HuH-7 (cell line): ENCODE results near the gene HTRA2.
"Not testable (repeated sequence)": the region's sequence is repeated elsewhere in the genome, so short reads cannot be mapped to it uniquely, and the experiment has no call there.

Source experiments
- DNase-seq: peaks from one replicate; pipeline ENCODE4 v3.0.0; 2011; ENCODE audit warnings: low spot score

HTRA2 gene

DNA sequence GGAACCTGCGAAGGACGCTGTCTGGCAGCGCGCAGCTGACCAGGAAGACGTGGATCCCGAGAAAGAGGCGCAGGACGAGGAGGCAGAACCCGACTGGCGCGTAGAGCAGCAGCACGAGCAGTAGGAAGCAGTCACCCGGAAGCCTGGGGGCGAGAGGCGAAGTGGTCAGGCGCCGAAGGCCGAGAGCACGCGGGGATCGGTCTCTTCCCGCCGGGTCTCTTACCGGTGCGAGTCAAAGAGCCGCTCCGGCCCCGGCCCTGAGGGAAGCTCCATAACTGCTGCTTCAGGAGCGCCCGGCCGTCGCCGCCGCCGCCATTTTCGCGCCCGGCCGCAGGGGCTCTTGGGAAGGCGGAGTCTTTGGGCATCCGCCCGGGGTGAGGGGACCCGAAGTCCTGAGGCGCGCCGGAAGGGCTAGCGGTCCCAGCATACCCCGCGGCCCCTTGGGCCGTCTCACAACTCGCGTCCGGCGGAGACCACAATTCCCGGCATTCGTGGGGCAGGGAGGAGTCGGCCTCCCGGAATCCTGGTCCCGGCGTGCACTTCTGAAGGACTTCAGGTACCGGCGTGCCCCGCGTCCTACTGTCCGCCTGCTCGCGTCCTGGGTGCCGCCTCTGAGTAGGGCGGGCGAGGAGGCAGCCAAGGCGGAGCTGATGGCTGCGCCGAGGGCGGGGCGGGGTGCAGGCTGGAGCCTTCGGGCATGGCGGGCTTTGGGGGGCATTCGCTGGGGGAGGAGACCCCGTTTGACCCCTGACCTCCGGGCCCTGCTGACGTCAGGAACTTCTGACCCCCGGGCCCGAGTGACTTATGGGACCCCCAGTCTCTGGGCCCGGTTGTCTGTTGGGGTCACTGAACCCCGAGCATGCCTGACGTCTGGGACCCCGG, at the start of gene HTRA2, which contains the start of gene AUP1:
HTRA2 (plus strand) TSS at position 577 of the 882 bp plus-strand sequence; CDS start at position 651, 74 bp downstream.
AUP1 (minus strand) TSS at position 350 of the 882 bp plus-strand sequence; CDS start at position 273, 77 bp downstream.
- DNase-seq = peak; percentile 98

DNA sequence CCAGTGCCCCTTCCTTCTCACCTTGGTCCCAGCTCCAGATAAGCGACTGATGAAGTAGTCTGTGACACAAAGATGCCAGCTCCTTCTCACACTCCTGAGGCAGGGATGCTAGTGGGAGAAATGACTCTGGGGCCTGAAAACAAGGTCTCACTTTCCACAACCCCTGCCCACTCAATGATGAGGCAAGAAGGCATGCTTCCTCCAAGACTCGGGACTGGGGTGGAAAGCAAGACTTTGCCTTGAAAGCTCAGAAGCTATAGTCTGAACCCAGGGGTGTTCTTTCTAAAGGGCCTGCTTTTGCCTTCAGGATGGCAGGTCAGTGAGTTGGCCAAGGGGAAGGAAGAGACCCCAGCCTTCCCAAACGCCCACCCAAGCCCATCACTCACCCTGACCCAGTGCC, 48.3 kb upstream of the HTRA2 start:
- no peak for DNase-seq

DNA sequence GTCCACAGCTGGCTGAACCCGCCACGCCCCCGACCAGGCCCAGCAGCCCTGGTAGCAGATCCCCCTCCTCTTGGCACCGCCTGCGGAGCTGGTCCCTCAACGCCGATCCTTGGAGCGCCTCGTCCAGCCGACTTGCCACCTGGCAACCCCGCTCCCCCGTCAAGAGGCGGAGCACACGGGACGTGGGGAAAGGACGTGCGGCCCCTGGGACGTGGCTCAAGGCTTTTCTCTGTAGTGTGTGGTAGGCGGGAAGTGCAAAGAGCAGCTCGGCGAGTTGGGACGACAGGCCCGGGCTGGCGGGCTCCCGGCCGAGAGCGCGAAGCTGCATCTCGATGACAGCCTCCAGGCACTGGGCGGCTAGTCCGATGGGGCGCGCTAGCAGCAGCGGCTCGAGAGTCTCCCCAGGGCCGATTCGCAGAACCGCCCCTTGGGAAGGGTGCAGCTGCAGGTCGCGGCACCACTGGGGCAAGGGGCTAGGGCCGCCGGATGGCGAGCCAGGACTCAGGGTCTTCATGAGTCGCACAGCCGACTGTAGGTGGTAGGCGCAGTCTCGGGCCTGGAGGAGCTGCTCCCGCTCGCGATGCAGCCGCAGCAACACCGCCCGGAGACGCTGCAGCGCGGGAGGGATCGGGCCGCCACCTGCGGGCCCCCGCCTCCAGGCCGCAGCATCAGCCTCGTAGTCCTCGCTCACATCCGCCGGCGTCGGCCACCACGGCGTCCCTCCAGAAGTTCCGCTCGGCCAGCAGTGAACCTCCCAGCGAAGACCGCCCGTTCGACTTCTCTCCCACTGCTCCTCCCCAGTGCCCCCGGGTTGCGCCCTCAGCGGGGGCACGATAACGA, 47.6 kb upstream of the HTRA2 start:
- no peak for DNase-seq

DNA sequence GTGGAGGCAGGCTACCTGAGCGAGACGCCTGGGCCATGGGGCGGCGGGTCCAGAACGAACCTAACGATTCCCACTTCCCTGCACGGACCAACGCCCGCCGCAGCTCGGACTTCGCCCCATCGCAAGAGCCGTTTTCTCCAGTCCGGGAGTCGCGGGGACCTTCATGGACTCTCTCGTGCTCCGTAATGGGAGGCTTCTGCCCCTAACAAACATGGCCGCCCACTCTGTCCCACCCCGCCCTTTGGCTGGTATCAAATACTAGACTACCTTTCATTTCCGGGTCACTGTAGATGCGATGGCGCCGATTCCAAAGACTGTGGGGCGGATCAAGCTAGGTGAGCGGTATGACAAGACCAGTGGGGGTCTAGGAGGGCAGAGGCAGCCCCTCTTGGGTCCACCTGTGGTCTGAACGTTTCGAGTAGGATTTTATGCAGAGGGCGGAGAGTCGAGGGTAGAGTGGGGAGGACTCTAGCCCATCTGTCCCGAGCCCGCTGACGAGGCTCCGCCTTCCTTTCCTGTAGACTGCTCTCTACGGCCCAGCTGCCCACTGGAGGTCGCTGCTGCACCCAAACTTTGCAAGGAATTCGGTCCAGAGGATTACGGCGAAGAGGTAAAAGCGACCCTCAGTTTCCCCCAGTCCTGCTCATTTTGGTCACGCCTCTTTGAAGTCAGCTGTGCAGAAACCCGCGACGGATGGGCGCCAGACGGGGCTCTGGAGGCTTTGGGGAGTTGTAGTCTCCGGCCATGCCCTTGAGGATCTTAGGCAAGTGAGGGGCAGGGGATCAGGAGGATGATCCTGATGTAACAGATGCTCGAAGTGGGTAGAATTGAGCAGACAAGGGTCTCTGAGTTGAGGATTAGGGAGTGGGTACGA, 46.7 kb upstream of the HTRA2 start, which contains the start of the genes CCDC142 and TTC31:
CCDC142 (minus strand) TSS at position 198 of the 874 bp plus-strand sequence; CDS start at position 37, 161 bp downstream.
TTC31 (plus strand) TSS at position 281 of the 874 bp plus-strand sequence; CDS start at position 296, 15 bp downstream.
- DNase-seq = peak; percentile 79

DNA sequence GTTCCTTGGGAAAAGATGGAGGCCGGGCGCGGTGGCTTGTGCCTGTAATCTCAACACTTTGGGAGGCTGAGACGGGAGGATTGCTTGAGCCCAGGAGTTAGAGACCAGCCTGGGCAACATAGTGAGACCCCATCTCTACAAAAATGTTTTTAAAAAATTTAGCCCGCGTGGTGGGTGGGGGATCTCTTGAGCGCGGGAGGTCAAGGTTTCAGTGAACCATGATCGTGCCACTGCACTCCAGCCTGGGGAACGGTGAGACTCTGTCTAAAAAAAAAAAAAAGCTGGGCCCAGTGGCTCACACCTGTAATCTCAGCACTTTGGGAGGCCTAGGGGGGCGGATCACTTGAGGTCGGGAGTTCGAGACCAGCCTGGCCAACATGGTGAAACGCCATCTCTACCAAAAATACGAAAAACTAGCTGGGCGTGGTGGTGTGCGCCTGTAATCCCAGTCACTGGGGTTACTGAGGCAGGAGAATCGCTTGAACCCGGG, 46.0 kb upstream of the HTRA2 start:
- DNase-seq = not testable (repeated sequence)

DNA sequence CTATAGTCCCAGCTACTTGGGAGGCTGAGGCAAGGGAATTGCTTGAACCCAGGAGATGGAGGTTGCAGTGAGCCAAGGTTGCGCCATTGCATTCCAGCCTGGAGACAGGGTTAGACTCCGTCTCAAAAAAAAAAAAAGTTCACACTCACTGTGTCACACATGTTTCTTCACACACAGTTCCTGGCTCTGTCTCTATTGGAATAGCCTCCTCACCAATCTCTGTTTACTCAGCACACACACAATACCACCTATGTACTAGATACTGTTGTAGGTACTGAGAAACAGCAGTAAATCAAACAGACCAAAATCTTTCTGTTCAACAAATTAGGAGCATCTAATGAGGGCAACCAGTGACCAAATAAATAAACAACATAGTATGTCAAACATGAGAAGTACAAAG, 43.6 kb upstream of the HTRA2 start:
- no peak for DNase-seq

DNA sequence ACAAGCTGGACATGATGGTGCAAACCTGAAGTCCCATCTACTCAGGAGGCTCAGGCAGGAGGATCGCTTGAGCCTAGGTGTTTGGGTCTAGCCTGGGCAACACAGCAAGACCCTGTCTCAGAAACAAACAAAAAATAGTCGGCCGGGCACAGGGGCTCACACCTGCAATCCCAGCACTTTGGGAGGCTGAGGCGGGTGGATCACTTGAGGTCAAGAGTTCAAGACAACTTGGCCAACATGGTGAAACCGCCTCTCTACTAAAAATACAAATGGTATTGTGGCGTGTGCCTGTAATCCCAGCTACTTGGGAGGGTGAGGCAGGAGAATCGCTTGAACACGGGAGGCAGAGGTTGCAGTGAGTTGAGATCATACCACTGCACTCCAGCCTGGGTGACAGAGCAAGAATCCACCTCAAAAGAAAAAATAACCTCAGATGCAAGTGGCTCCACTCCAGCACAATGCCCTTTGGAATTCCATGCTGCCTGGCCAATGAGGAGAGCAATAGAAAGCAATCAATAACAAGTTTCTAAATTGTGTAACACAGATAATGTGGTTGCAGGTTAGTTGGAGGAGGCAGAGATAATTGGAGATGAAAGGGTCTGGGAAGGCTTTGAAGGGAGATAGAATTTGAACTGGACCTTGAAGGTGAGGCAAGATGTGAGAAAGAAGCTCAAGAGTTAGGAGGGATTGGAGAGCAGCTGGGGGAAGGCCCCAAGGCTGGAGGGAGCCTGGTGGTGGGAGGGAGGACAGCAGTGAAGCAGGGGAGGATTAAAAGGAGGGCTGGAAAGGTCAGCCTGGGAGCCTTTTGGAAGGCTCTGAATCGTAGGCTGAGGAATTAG, 40.9 kb upstream of the HTRA2 start:
- DNase-seq = no peak

DNA sequence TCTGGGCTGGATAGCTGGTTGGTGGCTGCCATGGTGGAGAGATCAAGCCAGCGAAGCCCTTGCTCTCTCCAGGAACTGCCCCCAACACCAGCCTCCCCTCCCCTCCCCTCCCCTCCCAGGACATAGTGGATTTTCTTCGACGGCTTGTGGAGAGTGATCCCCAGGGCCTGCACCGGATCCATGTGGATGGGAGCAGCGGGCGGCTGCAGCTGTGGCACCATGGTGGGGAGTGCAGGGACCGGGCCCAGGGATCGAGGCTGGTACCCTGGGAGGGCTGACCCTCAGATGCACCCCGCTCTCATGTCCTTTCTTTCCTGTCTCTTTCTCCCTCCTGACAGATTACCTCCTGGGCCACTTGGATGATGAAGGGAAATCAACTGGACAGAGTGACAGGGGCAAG, 39.8 kb upstream of the HTRA2 start:
- no peak for DNase-seq

DNA sequence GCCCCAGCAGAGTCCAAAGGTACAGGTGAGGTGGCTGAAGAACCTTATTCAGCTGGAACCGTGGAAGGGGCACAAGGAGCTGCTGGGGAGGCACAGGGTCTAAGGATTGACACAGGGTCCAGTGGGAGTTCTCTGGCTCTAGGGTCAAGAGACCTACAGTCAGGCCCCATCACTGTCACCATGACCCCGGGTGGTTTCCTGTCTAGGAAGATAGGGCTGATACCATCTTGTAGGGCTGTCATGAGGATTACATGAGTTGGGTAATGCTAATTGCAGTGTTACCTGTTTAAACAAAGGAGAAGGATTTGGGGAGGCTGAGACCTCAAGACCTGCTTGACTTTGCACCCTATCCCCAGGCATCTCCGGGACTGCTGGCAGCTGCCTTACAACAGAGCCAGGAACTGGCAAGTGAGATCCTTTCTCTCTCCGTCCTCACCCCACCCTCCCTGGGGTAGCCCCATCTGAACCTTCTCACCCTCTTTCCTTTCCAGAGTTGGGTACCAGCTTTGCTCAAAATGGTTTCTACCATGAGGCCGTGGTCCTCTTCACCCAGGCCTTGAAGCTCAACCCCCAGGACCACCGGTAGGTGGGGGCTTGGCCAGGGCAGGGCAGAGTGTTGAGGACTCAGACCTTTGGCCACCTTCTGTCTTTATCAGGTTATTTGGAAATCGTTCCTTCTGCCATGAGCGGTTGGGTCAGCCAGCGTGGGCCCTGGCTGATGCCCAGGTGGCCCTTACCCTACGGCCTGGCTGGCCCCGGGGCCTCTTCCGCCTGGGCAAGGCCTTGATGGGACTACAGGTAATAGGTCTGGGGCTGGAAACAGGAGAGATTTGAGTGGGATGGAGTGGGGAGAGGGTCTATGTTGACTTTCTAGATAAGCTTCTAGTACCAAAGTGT, 37.8 kb upstream of the HTRA2 start:
- DNase-seq = no peak

DNA sequence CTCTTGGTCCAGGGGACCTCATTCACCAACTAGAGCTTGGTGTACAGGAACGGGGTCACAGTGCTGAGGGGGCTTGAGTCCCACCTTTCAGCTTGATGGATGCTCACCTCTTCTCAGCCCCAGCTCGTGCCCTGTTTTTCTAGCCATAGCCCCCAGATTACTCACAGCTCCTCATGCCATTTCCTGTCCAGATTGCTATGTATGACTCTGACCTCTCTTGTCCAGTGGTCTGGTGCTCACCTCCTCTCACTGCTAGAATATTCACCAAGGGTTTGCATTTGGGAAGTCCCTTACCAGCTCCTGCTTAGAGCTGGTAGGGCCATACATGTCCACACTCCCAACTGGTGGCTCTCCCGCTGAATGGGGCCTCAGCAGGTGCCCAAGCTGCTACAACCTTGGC, 36.2 kb upstream of the HTRA2 start:
- DNase-seq = no peak

DNA sequence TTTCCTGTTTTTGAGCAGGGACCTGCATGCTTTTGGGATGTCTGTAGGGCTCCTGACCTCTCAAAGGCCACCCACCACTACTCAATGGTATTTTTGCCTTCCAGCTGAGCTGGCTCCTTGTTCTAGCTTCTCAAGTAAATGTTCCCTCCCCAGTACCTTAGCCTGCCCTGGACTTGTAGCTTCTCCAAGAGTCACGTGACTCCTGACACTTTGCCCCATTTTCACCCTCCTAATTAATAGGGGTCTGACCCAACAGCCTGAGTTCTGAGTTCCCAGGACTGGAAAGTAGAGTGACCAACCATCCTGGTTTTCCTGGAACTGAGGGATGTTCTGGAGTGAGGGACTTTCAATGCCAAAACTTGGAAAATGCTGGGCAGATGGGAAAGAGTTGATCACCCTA, 34.3 kb upstream of the HTRA2 start:
- no peak for DNase-seq

DNA sequence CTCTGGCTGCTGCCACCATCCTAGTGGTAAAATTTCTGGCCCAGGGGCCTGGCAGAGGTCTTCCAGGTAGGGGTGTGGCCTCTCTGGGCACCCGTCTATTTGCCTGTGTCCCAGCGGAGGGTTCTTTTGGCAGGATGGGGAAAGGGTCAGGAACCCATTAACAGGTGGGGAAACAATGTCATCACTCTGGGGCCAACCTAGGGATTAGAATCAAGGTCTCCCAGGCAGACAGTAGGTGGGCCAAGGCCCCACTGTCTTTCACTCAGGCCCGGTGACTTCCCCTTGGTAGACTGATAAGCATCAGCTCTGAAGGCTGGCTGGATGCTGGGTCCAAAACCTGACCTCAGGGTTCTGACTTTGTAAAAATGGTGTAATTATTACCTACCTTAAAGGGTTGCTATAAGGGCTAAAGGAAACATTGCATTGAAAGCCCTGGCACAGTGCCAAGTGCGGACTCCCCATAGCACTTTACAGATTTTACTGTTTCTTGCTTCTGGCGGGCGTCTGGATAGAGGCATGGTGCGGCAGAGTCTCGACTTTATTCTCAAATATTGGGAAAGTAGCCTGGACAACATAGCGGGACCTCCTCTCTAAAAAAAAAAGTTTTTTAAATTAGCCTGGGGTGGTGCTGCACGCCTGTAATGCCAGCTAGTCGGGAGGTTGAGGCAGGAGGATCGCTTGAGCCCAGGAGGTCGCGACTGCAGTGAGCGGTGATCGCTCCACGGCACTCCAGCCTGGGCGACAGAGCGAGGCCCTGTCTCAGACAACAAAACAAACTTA, 32.5 kb upstream of the HTRA2 start:
- no peak for DNase-seq

DNA sequence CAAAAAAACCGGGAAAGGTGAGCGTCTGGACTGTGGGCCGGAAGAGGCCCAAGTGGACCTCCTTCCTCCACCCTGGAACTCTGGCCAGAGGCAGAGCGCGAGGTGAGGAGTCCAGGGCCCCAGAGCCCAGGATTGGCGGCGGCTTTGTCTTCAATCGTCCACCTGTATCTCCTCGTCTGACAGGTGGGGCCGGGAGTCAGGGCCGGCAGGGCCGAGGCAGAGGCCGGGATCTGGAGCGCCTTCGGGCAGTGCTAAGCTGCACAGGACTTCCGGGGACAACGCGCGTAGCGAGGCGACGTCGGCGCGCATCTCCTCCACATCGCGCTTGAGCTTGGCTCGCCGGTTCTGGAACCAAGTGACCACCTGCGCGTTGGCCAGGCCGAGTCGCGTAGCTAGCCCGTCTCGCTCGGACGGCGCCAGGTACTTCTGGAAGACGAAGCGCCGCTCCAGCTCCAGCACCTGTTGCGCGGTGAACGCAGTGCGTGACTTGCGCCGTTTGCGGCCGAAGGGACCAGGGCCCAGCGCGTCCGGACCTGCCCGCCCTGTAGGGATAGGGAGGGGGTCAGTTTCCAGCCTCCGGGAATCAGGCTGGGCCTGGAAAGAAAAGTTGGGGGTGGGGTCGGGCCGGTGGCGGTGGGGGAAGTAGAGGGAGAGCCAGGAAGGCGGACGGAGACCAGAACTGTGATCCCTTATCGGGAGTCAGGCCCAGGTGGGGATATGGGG, 31.8 kb upstream of the HTRA2 start:
- DNase-seq = no peak

DNA sequence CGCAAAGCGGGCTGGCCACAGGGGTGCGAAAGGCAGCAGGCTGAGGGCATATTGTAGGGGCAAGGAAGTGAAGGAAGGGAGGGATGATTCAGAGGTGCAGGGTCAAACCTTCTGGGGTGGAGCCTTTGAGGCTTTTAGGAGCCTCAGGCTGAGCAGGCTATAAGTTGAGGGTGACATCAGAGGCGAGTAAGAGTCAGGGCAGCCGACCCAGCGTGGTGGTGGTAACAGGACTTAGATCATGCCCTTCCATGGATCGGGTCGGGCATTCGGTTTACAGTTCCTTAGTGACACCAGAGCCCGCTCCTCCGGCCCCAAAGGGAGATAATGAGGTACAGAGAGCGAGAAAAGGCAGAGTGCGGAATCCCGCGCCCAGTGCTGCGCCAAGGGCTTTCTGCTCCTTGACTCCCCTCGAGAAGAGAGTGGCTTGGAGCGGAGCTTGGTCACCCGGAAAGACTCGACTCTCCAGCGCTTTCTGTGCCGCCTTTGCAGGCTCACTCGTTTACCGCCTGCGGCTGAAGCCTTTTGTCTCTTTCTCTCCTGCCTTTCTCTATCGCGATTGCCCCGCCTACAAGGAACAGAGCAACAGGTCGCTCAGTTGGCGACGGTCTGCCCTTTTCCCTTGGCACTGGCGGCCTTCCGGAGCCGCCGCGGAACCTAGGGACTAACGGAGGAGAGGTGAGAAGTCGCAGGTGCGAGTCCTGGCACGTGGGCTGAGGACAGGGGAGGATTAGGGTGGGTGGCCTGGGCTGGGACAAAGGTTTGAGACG, 31.1 kb upstream of the HTRA2 start:
- no peak for DNase-seq

DNA sequence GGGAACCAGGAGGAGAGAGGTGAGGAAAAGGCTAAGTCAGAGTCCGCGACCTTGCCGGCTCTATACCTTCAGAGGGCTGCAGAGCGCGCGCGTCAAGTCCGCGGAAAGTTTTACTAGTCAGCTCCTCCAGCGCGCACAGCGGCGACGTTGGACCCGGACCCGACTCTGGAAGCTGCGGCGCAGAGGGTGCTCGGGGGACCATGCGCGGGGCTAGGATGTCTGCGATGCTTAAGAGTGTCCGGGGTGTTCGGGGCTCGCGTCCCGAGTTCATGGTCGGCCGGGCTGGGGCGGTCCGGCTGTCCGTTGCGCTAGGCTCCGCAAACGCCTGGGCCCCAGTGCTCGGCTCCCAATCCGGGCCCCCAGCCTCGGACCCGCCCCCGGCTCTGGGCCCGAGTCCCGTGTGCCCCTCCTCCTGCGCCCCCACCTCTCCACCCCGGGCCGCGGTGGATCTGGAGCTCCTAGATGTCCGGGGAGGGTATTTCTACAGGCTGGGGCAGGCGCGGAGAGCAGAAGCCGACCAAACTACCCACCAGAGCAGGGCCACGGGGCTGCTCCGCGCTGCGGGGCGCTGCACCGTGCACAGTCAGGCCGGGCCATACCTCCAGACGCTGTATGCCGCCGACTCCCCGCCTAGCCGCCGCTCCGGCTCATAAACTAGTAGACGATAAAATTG, 30.3 kb upstream of the HTRA2 start, which contains the start of gene LBX2:
LBX2 (minus strand) TSS at position 337 of the 673 bp plus-strand sequence; CDS start at position 271, 66 bp downstream.
- peak; percentile 56 for DNase-seq

DNA sequence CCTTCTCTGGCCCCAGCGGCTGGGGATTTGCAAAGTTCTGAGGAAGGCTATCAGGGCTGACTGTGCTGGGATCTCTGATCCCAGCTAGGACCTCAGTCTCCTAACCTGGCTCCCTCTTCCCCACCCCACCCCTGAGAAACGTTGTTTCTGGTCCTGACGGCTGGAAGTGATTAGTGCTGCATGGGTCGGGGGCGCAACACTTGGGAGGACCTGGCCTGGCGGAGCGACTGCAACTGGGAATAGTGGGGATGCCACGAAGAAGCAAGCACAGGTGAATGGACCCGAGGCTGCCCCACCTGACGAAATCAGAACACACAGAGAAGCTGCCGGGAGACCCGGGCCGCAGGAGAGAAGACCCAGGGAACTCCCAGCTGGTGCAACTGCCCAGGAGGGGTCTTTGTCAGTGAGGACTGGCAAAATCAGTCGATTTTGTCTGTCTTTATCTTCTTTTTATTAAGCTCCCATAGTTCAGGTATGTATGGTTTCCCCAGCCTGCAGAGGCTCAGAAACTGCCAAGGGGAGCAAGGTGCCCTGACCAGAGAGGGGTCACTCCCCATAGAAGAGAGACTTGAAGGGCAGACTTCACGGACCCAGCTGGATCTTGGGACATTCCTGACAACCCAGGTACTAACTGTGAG, 29.7 kb upstream of the HTRA2 start:
- DNase-seq = no peak
